ENCODE data around the gene OBP2B.

The OBP2B gene

DNA sequence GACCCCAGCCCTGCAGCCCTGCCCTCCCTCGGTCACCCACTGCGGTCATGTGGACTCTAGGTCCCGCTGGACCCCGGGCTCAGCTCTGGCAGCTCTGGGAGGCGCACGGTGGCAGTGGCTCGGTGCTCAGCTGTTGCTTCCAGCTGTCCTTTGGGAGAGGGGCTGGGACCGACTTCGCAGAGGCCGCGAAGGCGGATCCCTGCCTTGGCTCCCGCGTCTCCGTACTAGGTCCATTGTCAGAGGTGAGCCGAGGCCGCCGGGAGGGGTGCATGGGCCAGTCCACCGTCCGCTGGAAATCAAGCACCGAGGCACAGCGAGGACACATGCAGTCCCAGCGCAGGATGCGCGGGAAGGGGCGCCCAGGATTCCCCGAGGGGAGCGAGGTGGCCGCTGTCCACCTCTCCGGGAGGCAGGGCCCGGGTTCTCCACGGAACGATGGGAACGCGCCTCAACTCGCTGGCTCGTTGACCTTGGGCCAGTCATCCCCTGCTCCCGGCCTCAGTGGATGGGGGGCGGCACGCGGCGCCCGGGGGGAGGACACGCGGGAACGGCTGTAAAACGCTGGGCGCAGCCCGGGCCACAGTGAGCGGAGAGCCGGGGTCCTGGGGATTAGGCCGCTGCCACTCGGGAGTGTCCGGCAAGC is 46.1 kb downstream of the OBP2B start:
- no peaks in the 10 kb centered on the region for H3K27me3 ChIP-seq (replicated peaks in 2 of 5; ENCODE audit: control insufficient read depth in 4 of 5, insufficient read depth in 5 of 5, low read length in 4 of 5)
- H3K36me3 ChIP-seq (ENCODE audit: control insufficient read depth in 4 of 4, insufficient read depth in 4 of 4, low read length in 3 of 4): peaks cover 0 to 33% (median 12%) of the 10 kb centered on the region in 4 experiments
- 65% methylated on average over 47 of the region's 54 CpGs for WGBS (ENCODE audit: insufficient coverage)
- H3K4me1 ChIP-seq (ENCODE audit: control extremely low read depth in 1 of 4, control insufficient read depth in 4 of 4, insufficient read depth in 4 of 4, low read length in 3 of 4): peaks cover 0 to 36% (median 32%) of the 10 kb centered on the region in 4 experiments
- H3K9me3 ChIP-seq (ENCODE audit: control extremely low read depth in 1 of 5, control insufficient read depth in 4 of 5, insufficient read depth in 2 of 5, low read depth in 1 of 5, low read length in 4 of 5): no peaks in the 10 kb centered on the region
- peak overlapping the region; percentile 28 to 83 (median 77) for H3K4me3 ChIP-seq (ENCODE audit: control insufficient read depth in 1 of 7, extremely low read depth in 1 of 7, insufficient read depth in 4 of 7, low read depth in 2 of 7, low read length in 6 of 7)
- ChIA-PET POLR2A (interaction anchor here (1.0 to 1.6 kb wide), 2 partner anchors 19 to 159 kb away, joined by 3 read pairs; no protein-coding TSS in a partner anchor), CTCF (interaction anchor here (0.8 to 1.8 kb wide), 2 partner anchors 23 to 315 kb away, joined by 3 to 7 read pairs; no protein-coding TSS in a partner anchor)
- peak overlapping the region in 1 of 2 experiments; percentile 66 for H3K27ac ChIP-seq (ENCODE audit: insufficient read depth in 1 of 2, low read depth in 1 of 2, low read length in 2 of 2, poor library complexity in 1 of 2, severe bottlenecking in 2 of 2)
- DNase-seq: no peak

DNA sequence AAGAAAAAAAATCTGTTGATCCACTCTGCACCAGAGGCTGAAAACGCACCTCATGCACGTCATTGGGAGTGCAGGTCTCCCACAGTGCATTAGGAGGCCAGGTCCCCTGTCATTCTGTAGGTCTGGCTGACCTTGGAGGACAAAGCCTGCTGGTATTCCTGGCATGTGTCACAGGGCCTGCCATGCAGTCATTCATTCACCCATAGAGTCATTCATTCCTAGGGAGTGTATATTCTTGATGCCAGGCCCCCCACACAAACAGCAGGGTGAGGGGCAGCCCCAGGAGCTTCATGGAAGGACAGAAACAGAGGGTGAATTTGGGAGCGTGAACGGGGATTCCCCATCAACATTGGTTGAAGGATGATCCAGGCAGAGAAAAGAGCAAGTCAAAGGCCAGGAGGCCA is 47.5 kb downstream of the OBP2B start:
- H3K4me1 ChIP-seq (ENCODE audit: control extremely low read depth in 1 of 4, control insufficient read depth in 4 of 4, insufficient read depth in 4 of 4, low read length in 3 of 4): peaks cover 0 to 36% (median 30%) of the 10 kb centered on the region in 4 experiments
- no peak overlapping the region for H3K27ac ChIP-seq (ENCODE audit: insufficient read depth in 1 of 2, low read depth in 1 of 2, low read length in 2 of 2, poor library complexity in 1 of 2, severe bottlenecking in 2 of 2)
- no peaks in the 10 kb centered on the region for H3K9me3 ChIP-seq (ENCODE audit: control extremely low read depth in 1 of 5, control insufficient read depth in 4 of 5, insufficient read depth in 2 of 5, low read depth in 1 of 5, low read length in 4 of 5)
- DNase-seq: no peak
- peaks cover 0 to 44% (median 14%) of the 10 kb centered on the region in 4 experiments for H3K36me3 ChIP-seq (ENCODE audit: control insufficient read depth in 4 of 4, insufficient read depth in 4 of 4, low read length in 3 of 4)
- ChIA-PET POLR2A (no interaction called here), CTCF (interaction anchor here (1.2 to 1.3 kb wide), 3 partner anchors 13 to 121 kb away, joined by 3 read pairs; no protein-coding TSS in a partner anchor)
- WGBS (ENCODE audit: insufficient coverage): 82% methylated on average over 4 of the region's 4 CpGs
- no peak overlapping the region for H3K4me3 ChIP-seq (ENCODE audit: control insufficient read depth in 1 of 7, extremely low read depth in 1 of 7, insufficient read depth in 4 of 7, low read depth in 2 of 7, low read length in 6 of 7)
- H3K27me3 ChIP-seq (replicated peaks in 2 of 5; ENCODE audit: control insufficient read depth in 4 of 5, insufficient read depth in 5 of 5, low read length in 4 of 5): no peaks in the 10 kb centered on the region

DNA sequence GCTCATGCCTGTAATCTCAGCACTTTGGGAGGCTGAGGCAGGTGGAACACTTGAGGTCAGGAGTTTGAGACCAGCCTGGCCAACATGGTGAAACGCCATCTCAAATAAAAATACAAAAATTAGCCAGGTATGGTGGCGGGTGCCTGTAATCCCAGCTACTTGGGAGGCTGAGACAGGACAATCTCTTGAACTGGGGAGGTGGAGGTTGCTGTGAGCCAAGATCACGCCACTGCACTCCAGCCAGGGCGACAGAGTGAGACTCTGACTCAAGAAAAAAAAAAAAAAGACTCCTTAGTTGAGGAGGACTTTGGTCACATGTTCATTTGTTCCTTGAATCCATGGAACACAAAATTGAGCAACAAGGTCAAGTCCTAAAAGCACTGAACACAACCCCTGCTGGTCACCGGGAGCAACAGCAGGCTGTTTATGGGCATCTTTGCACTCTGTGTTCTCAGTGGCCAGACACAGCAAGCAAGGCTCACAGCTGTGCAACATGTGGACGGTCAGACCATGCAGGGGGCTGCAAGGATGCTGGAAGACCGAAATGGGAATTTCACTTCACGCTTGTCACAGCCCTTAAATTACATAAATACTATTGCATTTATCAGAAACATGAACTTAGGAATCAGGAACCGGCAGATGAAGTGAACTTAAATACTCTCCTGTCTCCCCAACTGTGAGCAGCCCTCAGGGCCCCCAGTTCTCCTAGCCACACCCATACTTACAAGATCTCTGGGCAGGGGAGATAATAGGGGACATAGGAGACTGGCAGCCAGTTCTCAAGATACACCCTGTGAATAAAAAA is 48.1 kb downstream of the OBP2B start:
- H3K36me3 ChIP-seq (ENCODE audit: control insufficient read depth in 4 of 4, insufficient read depth in 4 of 4, low read length in 3 of 4): peaks cover 0 to 47% (median 15%) of the 10 kb centered on the region in 4 experiments
- H3K4me3 ChIP-seq (ENCODE audit: control insufficient read depth in 1 of 7, extremely low read depth in 1 of 7, insufficient read depth in 4 of 7, low read depth in 2 of 7, low read length in 6 of 7): no peak overlapping the region
- no peaks in the 10 kb centered on the region for H3K27me3 ChIP-seq (replicated peaks in 2 of 5; ENCODE audit: control insufficient read depth in 4 of 5, insufficient read depth in 5 of 5, low read length in 4 of 5)
- DNase-seq: peak; percentile 58 to 69 (median 67)
- POLR2A ChIA-PET: interaction anchor here (1.0 kb wide), 1 partner anchor 27 kb away, joined by 3 read pairs; no protein-coding TSS in a partner anchor
- peaks cover 0 to 36% (median 32%) of the 10 kb centered on the region in 4 experiments for H3K4me1 ChIP-seq (ENCODE audit: control extremely low read depth in 1 of 4, control insufficient read depth in 4 of 4, insufficient read depth in 4 of 4, low read length in 3 of 4)
- WGBS (ENCODE audit: insufficient coverage): 73% methylated on average over 8 of the region's 9 CpGs
- CTCF ChIA-PET: interaction anchor here (0.8 to 2.4 kb wide), 8 partner anchors 10 to 120 kb away, joined by 3 to 10 read pairs (median 3); no protein-coding TSS in a partner anchor
- H3K27ac ChIP-seq (ENCODE audit: insufficient read depth in 1 of 2, low read depth in 1 of 2, low read length in 2 of 2, poor library complexity in 1 of 2, severe bottlenecking in 2 of 2): no peak overlapping the region
- H3K9me3 ChIP-seq (ENCODE audit: control extremely low read depth in 1 of 5, control insufficient read depth in 4 of 5, insufficient read depth in 2 of 5, low read depth in 1 of 5, low read length in 4 of 5): no peaks in the 10 kb centered on the region

DNA sequence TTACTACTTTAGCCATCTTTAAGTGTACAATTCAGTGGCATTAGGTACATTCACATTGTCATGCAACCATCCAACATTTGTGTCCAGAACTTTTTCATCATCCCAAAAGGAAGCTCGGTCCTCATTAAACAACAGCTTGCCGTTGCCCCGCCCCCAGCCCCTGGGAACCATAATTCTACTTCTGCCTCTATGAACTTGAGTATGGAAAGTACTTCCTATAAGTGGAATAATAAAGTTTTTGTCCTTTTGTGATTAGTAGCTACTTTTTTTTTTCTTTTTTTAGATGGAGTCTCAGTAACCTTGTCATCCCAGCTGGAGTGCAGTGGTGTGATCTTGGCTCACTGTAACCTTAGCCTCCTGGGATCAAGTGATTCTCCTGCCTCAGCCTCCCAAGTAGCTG is 50.4 kb downstream of the OBP2B start:
- no CpG with 5 or more reads among the region's 3 CpGs for WGBS (ENCODE audit: insufficient coverage)
- no peak overlapping the region for H3K27ac ChIP-seq (ENCODE audit: insufficient read depth in 1 of 2, low read depth in 1 of 2, low read length in 2 of 2, poor library complexity in 1 of 2, severe bottlenecking in 2 of 2)
- peaks cover 0 to 23% (median 20%) of the 10 kb centered on the region in 4 experiments for H3K4me1 ChIP-seq (ENCODE audit: control extremely low read depth in 1 of 4, control insufficient read depth in 4 of 4, insufficient read depth in 4 of 4, low read length in 3 of 4)
- H3K27me3 ChIP-seq (replicated peaks in 2 of 5; ENCODE audit: control insufficient read depth in 4 of 5, insufficient read depth in 5 of 5, low read length in 4 of 5): no peaks in the 10 kb centered on the region
- CTCF ChIA-PET: interaction anchor here (0.8 to 3.2 kb wide), 12 partner anchors 8 to 132 kb away, joined by 3 to 17 read pairs (median 4); no protein-coding TSS in a partner anchor
- H3K9me3 ChIP-seq (ENCODE audit: control extremely low read depth in 1 of 5, control insufficient read depth in 4 of 5, insufficient read depth in 2 of 5, low read depth in 1 of 5, low read length in 4 of 5): no peaks in the 10 kb centered on the region
- no peak overlapping the region for H3K4me3 ChIP-seq (ENCODE audit: control insufficient read depth in 1 of 7, extremely low read depth in 1 of 7, insufficient read depth in 4 of 7, low read depth in 2 of 7, low read length in 6 of 7)
- no peak for DNase-seq
- peaks cover 3 to 69% (median 23%) of the 10 kb centered on the region in 4 experiments for H3K36me3 ChIP-seq (ENCODE audit: control insufficient read depth in 4 of 4, insufficient read depth in 4 of 4, low read length in 3 of 4)
- POLR2A ChIA-PET: interaction anchor here (2.4 kb wide), 1 partner anchor 9 kb away, joined by 8 read pairs; no protein-coding TSS in a partner anchor
